Smooth muscle cell (in vitro differentiated cells): ENCODE data around the gene RAB11FIP4. TPM values are rescaled to one million over a fixed set of nuclear protein-coding genes. Genes with fewer than 3 reads are reported as not detected.

Experiments used
- DNase-seq: peaks from one replicate; lab custom pipeline; 2025; ENCODE audit not compliant: unreplicated experiment; lab: John Stamatoyannopoulos, UW
- H2AFZ ChIP-seq: fragments of 200-600 bp; sonication (generic); 2 replicates; pipeline ENCODE4 v1.6.0; 2016; ENCODE audit warnings: antibody characterized with exemption, low read depth, mild to moderate bottlenecking
- H3F3A ChIP-seq: fragments of 200-600 bp; sonication (generic); 2 replicates; pipeline ENCODE4 v1.6.0; 2017; ENCODE audit warnings: antibody characterized with exemption, low read depth
- H3K27ac ChIP-seq: fragments of 200-600 bp; sonication (generic); 2 replicates; pipeline ENCODE4 v1.5.1; 2016; ENCODE audit warnings: low read depth, mild to moderate bottlenecking
- H3K27me3 ChIP-seq: fragments of 200-600 bp; sonication (generic); 2 replicates; pipeline ENCODE4 v1.6.1; 2016; ENCODE audit warnings: low read depth, mild to moderate bottlenecking
- H3K36me3 ChIP-seq: fragments of 200-600 bp; sonication (generic); 2 replicates; pipeline ENCODE4 v1.5.1; 2016; ENCODE audit warnings: low read depth
- H3K4me1 ChIP-seq: fragments of 200-600 bp; sonication (generic); 2 replicates; pipeline ENCODE4 v1.5.1; 2016; ENCODE audit warnings: low read depth
- H3K4me2 ChIP-seq: fragments of 200-600 bp; sonication (generic); 2 replicates; pipeline ENCODE4 v1.6.0; 2016; ENCODE audit warnings: mild to moderate bottlenecking
- H3K4me3 ChIP-seq: fragments of 200-600 bp; sonication (generic); 2 replicates; pipeline ENCODE4 v1.5.1; 2016; ENCODE audit warnings: mild to moderate bottlenecking
- H3K79me2 ChIP-seq: fragments of 200-600 bp; sonication (generic); 2 replicates; pipeline ENCODE4 v1.6.0; 2016; ENCODE audit warnings: low read depth, mild to moderate bottlenecking
- H3K9ac ChIP-seq: fragments of 200-600 bp; sonication (generic); 2 replicates; pipeline ENCODE4 v1.6.0; 2016; ENCODE audit warnings: low read depth
- H3K9me3 ChIP-seq: fragments of 200-600 bp; sonication (generic); replicated peaks from 2 replicates; pipeline ENCODE4 v1.5.1; 2016; ENCODE audit warnings: low read depth
- H4K20me1 ChIP-seq: fragments of 200-600 bp; sonication (generic); 2 replicates; pipeline ENCODE4 v1.6.0; 2016; ENCODE audit warnings: low read depth
- CTCF ChIP-seq: fragments of 200-600 bp; sonication (generic); IDR thresholded peaks from 2 replicates; pipeline ENCODE4 v1.5.1; 2017; ENCODE audit warnings: borderline replicate concordance, mild to moderate bottlenecking, antibody characterized with exemption; ENCODE audit not compliant: insufficient read depth, poor library complexity, severe bottlenecking
- WGBS: methylation state at CpG from one replicate; pipeline ENCODE4 v1.1.7; 2016; ENCODE audit warnings: low lambda C conversion rate; 5-methylcytosine and 5-hydroxymethylcytosine counted together
- polyA plus RNA-seq: library from polyadenylated mRNA; unstranded; fragments of >200 nt; fragmentation: Nextera tagmentation; extraction: Ambion mirVana; gene quantifications from 2 replicates; pipeline ENCODE4 v1.2.1, GENCODE V29; 2016
- total RNA-seq: library from RNA; depleted of rRNA; stranded (reverse); fragments of >200 nt; gene quantifications from 2 replicates; pipeline ENCODE4 v1.2.3, GENCODE V29; 2014

The RAB11FIP4 gene
- total and polyA plus RNA-seq, 2 experiments from 2014 or later: 0.42 to 2.9 TPM

- peaks cover 7% of the 10 kb centered on the region for H3K4me1 ChIP-seq
- peaks cover 63% of the 10 kb centered on the region for H3K79me2 ChIP-seq
- H3K9me3 ChIP-seq: no peaks in the 10 kb centered on the region
Measured at GRCh38 chr17:31580316-31580705, 188.8 kb downstream of the RAB11FIP4 start.

GRCh38 chr17:31580706-31581490, 189.4 kb downstream of the RAB11FIP4 start:
- H3K27ac ChIP-seq: peak overlapping the region; percentile 90
- peaks cover 51% of the 10 kb centered on the region for H4K20me1 ChIP-seq
- peak overlapping the region; percentile 54 for H3K4me2 ChIP-seq
- H3K27me3 ChIP-seq: no peaks in the 10 kb centered on the region
- peak; percentile 59 for DNase-seq
- H3K9ac ChIP-seq: peak overlapping the region; percentile 55
- H3K9me3 ChIP-seq: no peaks in the 10 kb centered on the region
- H3K4me1 ChIP-seq: peaks cover 7% of the 10 kb centered on the region
- peaks cover 62% of the 10 kb centered on the region for H3K79me2 ChIP-seq
- H3F3A ChIP-seq: peaks cover 4% of the 10 kb centered on the region
- 68% methylated on average over 16 of the region's 16 CpGs for WGBS
- TF ChIP-seq CTCF: no peak
- no peak overlapping the region for H2AFZ ChIP-seq
- no peak overlapping the region for H3K4me3 ChIP-seq
- no peaks in the 10 kb centered on the region for H3K36me3 ChIP-seq

More at GRCh38 chr17:31580316-31580705, 188.8 kb downstream of the RAB11FIP4 start:
- 46% methylated on average over 3 of the region's 3 CpGs for WGBS
- TF ChIP-seq CTCF: no peak
- DNase-seq: no peak
- Histone ChIP-seq H3F3A (peaks cover 4% of the 10 kb centered on the region), H3K4me2 (peak overlapping the region; percentile 54), H3K9ac (no peak overlapping the region), H3K27ac (peak overlapping the region; percentile 90), H3K27me3 (no peaks in the 10 kb centered on the region), H2AFZ (no peak overlapping the region), H3K36me3 (no peaks in the 10 kb centered on the region), H4K20me1 (peaks cover 57% of the 10 kb centered on the region), H3K4me3 (no peak overlapping the region)

- peak overlapping the region; percentile 38 for H3K4me2 ChIP-seq
- 89% methylated on average over 4 of the region's 4 CpGs for WGBS
- H3F3A ChIP-seq: peaks cover 4% of the 10 kb centered on the region
- H3K9me3 ChIP-seq: no peaks in the 10 kb centered on the region
- no peak for DNase-seq
- peaks cover 45% of the 10 kb centered on the region for H4K20me1 ChIP-seq
- no peak for TF ChIP-seq CTCF
- H2AFZ ChIP-seq: no peak overlapping the region
- H3K79me2 ChIP-seq: peaks cover 59% of the 10 kb centered on the region
- no peaks in the 10 kb centered on the region for H3K36me3 ChIP-seq
- peak overlapping the region; percentile 90 for H3K27ac ChIP-seq
- peak overlapping the region; percentile 55 for H3K9ac ChIP-seq
- peaks cover 7% of the 10 kb centered on the region for H3K4me1 ChIP-seq
- H3K27me3 ChIP-seq: no peaks in the 10 kb centered on the region
- H3K4me3 ChIP-seq: no peak overlapping the region
Measured at GRCh38 chr17:31581491-31581890, 190.0 kb downstream of the RAB11FIP4 start.
